Caki2 (cell line): Measurements from ENCODE around the gene KIF25. TPM values are rescaled to one million over a fixed set of nuclear protein-coding genes. Genes with fewer than 3 reads are reported as not detected.

Experiments
- DNase-seq: peaks from one replicate; pipeline ENCODE4 v3.0.0-alpha.2; 2015; ENCODE audit warnings: low read depth
- in situ Hi-C: cut with HindIII; loops from 2 replicates; pipeline ENCODE4 v1.10.0; 2016; ENCODE audit warnings: low sequenced_read_pairs, low pct_unique_long_range_greater_than_20kb, mixed read lengths
- total RNA-seq: library from RNA; depleted of rRNA; stranded (reverse); fragments of >200 nt; shearing (Covaris generic); gene quantifications from 2 replicates; pipeline ENCODE4 v1.2.3, GENCODE V29; 2014; ENCODE audit warnings: low replicate concordance

The KIF25 gene
- total RNA-seq, 1 experiment from 2014 or later: not detected

DNA sequence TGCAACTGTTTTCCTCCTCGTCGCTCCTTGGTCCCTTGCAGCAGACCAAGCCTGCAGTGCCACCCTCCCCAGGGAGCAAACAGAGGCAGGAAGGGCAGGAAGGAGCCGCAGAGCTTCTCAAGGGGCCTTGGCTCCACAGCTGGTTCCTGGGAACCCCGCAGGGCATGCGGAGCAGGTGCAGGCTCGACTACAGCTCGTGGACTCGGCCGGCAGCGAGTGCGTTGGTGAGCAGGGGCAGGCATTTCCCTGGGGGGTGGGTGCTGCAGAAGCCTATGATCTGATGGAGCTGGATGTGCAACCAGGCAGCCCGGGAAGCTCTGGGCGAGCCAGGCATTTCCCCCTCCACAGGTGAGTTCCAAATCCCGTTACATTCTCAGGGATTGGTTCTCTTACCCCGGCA lies 44.5 kb downstream of the KIF25 start:
- in situ Hi-C loops: no loop called here
- no peak for DNase-seq

DNA sequence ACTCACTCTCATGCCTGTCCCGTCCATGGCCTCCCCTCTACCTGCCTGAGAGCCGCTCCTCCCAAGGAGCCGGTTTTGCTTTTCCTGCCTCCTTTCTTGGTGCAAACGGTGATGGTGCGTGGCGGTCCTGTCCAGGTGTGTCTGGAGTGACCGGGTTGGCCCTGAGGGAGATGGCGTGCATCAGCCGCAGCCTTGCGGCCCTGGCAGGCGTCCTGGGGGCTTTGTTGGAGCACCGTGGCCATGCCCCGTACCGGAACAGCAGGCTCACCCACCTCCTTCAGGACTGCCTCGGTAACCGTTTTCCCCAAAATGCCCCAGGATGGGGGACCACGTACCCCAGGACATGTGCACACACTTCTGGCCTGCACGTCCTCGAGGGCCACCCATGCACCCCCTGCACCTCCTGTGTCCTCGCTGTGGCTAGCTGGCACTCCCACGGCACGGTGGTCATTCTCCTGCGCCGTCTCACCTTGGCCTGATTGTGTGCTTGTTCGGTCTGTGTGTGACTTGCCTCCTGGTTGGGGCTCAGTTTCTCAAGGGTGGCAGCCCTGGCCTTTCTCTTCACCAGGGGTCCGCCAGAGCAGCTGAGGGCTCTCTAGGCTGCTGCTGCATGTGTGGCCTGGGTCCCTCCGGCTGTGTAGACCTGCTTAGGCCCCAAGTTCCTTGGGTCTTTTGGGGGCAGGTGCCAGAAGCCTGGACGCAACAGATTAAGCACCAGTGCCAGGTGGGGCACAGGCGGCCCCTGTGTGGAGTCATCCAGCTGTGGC lies 45.1 kb downstream of the KIF25 start:
- in situ Hi-C loops: no loop called here
- no peak for DNase-seq

DNA sequence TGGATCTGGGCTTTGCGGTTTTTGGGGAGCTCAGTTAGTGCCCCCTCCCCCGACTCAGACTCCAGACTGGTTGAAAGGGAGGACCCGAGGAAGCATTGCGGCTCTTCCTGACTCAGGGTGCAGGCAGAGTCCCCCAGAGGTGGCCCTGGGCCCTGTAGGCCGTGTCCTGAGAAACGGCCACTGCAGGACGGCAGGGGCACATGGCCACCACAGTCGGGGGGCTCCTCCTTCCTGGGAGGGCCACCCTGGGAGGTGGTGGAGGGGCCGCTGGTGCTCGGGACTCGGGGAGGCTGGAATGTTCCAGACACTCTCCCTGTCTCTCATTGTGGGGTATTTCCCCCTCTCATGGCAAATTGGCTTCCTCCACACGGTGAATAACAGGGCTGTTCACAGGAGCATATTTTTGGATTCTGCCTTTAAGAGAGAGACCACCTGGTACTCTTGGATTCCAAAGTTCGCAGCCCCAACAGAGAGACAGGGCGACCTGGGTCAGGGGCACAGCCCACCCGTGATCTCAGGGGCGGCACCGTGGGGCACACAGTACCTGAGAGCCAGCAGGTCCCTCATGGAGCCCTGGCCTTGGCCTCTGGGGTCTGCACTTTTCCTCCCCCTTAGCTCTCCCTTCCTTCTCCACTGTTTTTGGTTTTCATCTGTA lies 45.8 kb downstream of the KIF25 start:
- no peak for DNase-seq
- in situ Hi-C loops: no loop called here

DNA sequence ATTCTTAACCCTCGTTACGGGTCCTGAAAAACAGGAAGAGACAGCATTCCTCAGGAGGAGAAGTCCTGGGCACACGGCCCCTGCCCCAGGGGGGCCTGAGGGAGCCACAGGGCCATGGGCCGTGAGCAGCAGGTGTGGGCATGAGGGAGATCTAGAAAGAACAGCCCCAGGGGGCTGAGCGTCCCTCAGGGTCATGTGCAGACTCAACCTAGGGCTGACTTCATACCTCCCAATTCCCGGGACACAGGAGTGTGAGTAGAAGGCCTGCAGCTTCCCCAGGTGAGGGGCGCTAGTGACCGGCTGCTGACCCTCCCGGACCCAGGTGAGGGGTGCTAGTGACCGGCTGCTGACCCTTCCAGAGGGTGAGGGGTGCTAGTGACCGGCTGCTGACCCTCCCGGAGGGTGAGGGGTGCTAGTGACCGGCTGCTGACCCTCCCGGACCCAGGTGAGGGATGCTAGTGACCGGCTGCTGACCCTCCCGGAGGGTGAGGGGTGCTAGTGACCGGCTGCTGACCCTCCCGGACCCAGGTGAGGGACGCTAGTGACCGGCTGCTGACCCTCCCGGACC lies 46.5 kb downstream of the KIF25 start:
- in situ Hi-C loops: no loop called here
- no peak for DNase-seq

DNA sequence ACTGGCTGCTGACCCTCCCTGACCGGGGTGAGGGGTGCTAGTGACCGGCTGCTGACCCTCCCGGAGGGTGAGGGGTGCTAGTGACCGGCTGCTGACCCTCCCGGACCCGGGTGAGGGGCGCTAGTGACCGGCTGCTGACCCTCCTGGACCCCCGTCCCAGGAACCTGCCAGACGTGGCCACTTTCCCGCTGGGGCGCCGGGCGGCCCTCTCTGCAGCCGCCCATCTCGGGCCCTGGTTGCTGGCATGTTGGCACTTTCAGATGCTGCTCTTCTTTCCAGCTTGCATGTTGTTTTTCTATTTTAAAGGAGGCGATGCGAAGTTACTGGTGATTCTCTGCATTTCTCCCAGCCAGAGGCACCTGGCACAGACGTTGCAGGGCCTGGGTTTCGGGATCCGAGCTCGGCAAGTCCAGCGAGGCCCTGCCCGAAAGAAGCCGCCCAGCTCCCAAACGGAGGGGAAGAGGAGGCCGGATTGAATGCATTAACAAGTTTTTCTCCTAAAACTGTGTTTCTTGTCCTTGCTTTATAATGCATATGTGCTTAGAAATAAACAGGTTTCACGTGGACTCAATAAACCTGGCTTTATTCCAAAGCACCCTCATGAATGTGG lies 47.2 kb downstream of the KIF25 start:
- in situ Hi-C loops: no loop called here

DNA sequence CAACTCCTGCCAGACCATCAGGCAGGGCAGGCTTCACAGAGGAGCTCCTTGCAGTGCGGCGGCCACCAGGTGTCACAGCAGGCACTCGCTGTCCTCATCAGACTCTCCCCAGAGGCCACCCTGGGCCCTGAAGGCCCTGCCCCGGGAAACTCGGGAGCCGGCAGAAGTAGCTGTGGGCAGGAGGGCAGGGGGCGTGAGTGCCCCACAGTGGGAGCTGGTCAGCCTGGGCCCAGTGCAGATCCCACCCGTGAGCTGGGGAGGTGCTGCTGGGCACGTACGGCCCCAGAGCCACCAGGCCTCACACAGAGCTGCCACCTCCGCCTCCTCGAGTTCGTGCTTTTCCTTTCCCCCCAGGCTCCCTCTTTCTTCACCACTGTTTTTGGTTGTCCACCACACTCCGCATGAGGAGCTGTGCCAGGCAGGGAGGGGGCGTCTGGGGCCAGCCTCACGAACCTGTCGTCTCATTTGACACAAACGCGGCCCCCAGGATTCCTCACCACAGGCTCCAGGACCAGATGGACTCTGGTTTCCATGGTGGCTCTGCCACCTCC lies 47.7 kb downstream of the KIF25 start:
- in situ Hi-C loops: no loop called here
- no peak for DNase-seq

More for the DNA sequence above, 47.2 kb downstream of the KIF25 start:
- DNase-seq: no peak

DNA sequence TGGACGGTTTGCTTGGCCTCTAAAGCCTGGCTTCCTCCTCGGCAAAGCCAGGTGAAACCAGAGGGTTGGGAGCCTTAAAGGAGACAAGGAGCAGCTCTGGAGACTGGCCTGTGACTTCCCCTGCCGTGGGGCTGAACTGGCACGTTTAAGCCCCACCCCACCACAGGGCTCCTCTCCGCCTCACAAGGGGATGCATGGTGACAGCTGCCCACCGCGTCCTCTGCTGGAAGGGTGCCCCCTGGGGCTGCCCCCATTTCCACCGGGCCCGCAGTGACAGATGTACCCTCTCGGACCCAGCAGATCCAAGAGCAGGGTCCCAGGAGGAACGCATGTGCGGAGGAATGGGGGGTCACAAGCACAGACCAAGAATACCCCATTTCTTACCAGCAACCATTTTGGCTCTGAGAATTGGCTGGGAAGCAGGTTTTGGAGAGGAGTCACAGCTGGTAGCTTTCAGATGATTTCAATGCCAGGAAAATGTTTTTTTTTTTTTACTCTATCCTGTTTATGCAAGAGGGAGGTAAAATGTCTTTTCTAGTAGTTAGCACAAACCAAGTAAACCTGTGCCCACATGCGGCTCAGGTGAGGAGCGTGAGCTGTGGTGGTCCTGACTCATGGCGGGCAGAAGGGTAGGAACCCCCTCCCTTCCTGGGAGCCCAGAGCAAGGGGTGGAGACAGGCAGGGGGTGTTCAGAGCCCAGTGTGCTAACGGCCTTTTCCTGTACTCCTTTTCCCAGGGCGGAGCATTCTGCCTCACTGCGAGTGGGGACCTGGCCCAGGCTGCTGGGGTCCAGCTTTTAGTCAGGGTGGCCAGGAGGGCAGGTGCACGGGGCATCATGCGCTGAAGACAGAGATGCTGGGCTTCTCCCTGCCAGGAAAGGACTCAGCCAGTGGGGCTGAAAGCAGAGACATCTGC lies 48.5 kb downstream of the KIF25 start:
- in situ Hi-C loops: no loop called here
- no peak for DNase-seq

DNA sequence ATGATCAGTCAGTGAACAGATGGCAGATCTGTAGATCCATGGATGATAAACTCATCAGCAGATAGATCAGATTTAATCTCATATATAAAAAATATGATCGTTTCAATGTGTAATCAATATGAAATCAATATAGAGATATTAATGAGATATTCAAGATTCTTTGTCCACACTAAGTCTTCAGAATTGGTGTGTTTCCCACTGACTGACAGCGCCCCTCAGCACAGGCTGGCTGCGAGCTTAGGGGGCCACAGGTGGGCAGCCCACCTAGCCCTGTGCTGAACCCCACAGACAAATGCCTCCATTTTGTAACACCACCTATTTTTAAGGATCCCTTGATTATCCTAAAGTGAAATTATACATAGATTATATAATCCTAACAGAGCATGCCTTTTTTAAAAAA lies 49.2 kb downstream of the KIF25 start:
- in situ Hi-C loops: no loop called here
- DNase-seq: no peak

DNA sequence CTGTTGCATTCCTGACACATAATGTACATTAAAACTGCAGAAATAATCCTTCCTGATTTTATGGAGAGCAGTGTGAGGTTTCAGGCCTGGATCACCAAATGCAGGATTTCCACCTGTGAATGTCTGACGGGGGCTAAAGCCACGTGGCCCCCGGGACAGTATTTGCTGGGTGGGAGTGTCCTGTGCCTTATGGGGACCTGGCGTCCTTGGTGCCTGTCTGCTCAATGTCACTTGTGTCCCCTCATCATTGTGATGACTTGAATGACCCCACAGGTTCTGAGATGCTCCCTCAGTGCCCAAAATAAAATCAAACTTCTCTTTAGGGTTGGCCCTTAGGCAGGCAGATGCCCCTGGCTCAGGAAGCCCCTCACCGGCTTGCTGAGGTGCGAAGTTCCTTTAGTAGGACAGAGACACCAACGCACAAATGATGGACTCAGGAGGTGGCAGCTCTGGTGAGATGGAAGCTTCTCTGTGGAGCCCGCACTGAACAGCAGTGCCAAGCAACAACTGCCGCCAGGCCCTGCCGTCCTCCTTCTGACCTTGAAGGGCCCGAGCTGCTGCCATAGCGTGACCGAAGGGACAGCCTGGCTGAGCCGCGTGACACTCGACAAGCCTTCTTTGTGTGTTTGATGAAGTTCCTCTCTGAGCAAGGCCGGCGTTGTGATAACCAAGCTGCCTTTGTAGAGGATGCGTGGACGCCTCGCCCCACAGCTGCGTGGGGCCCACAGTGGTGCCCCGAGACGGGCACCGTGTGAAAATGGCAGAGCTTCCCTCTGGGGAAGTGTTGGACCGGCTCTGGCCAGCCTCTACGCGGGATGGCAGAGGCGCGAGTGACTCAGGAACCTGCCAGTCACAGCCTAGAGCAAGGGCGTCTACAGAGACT lies 50.6 kb downstream of the KIF25 start:
- in situ Hi-C loops: no loop called here
- DNase-seq: no peak

DNA sequence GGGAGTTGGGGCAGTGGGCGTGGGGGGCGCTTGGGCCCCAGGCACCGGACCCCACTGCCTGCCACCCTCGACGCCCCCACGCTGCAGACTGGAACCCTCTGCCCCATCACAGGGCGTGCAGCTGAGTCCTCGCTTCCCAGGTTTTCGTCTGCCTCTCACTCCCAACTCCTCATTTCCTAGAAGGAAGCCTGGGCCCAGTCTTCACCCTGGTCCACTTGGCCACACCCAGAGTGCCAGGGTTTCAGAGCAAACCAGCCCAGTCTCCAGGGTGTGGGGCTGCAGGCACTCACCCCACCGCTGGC lies 51.2 kb downstream of the KIF25 start:
- in situ Hi-C loops: no loop called here
- DNase-seq: no peak

DNA sequence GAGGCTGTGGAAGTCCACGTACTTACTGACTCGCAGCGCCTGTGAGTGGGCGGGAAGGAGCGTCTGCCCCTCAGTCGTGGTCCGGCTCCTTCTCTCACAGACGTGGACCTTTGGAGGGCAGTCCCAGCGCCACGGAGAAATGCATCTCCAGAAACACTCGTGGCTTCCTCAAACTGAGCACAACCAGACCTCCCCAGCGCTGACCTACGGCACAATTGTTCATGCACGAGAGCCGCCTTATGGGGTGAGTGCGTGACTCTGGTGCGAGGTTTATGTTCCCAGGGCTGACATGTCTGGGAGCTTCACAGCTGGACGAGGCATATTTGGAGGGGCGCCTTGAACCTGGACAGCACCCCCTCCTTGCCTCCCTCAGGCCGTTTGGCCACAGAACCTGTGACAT lies 51.8 kb downstream of the KIF25 start:
- in situ Hi-C loops: no loop called here
- DNase-seq: no peak

DNA sequence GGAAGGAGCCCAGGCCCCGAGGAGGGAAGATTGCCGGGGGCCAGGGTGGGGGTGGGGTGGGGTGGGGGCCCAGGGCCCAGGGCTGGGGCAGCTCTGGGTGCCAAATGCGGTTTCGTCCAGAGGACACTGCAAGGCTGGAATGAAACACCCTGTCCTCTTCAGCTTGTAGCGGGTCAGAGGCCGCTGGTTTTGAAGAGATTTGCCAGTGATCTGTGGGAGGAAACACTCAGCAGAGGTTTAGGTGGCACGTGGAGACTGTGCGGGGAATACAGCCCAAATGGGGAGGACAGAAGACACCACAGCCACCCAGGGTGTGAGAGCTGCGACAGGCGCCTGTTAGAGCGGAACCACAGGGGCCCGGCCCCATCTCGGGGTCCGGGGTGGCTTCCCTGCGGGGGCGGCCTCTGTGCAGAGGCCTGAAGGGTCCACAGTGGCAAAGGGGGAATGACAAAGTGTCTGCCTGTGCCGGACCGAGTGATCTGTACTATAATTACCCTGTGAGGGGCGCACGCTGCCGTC lies 52.3 kb downstream of the KIF25 start:
- no peak for DNase-seq
- in situ Hi-C loops: no loop called here

DNA sequence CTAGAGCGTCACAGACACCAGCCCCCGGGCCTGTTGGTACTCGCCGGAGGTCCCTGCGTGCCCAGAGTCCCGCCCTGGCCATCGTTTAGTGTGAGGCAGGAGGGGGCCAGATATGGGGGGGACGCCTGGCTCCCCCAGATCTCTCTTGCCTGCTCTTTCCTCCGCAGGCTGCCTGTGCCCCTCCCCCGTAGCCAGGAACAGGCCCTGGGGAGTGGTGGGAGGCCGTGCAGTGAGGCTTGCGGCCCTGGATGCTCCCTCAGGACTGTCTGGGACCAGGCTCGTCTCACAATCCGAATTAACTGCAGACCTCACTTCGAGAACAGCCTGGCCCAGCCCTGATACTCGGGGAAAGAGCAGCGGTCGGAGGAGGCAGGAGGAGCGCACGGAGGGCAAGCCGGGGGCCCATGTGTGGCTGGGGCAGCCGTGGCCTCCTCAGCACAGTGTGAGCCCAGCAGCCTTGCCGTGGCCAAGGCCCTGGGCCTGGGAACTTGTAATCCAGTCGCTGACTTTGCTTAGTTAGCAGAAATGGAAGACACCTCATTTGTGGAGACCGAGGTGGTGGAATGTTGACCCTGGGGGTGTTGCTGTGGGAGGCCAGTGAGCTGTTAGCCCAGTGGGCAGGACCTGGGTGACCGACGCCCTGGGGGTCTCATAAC lies 52.9 kb downstream of the KIF25 start:
- in situ Hi-C loops: no loop called here
- DNase-seq: no peak

DNA sequence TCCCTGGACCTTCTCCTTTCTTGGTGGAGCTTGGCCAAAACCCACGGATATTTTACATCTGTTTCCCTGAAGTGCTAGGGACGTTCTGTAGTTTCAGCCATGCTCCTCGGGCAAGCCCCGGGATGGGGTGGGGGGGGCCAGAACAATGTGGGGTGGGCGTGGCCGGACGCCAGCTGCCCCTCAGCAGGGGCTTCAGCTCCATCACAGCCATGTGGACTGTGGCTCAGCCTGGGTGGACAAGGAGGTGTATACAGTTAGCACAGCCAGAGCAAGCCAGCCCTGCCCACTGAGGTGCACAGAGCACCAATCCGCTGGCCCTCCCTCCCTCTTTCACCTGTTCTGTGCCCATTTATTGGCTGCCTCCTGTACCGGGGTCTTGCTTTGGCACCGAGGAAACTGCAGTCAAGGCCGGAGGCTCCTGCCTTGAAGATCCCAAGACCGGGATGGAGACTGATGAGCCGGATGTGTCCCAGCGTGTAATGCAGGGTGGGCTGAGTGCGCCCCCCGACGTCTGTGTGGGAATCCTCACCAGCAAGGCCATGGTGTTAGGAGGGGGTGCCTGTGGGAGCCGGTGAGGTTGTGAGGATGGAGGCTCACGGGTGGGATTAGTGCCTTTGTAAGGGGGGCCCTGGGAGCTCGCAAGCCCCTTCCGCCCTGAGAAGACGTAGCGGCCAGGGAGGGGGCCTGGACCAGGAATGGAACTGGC lies 53.6 kb downstream of the KIF25 start:
- in situ Hi-C loops: no loop called here
- DNase-seq: no peak

DNA sequence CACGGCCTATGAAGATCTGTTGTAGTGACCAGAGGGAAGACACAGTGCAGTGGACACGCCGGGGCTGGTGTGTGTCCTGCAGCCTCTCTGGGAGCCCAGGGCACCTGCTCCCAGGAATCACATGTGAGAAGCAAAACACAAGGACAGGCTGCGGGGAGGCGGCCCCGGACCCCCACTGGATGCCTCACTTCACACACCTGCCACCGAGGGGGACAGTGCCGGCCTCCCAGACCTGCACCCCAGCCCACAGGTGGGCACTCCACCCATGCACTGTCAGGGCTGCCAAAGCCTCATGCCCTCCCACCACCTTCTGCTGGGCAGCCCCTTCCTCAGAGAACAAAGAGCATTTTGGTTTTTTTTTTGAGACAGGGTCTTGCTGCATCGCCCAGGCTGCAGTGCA lies 54.2 kb downstream of the KIF25 start:
- DNase-seq: no peak
- in situ Hi-C loops: no loop called here

DNA sequence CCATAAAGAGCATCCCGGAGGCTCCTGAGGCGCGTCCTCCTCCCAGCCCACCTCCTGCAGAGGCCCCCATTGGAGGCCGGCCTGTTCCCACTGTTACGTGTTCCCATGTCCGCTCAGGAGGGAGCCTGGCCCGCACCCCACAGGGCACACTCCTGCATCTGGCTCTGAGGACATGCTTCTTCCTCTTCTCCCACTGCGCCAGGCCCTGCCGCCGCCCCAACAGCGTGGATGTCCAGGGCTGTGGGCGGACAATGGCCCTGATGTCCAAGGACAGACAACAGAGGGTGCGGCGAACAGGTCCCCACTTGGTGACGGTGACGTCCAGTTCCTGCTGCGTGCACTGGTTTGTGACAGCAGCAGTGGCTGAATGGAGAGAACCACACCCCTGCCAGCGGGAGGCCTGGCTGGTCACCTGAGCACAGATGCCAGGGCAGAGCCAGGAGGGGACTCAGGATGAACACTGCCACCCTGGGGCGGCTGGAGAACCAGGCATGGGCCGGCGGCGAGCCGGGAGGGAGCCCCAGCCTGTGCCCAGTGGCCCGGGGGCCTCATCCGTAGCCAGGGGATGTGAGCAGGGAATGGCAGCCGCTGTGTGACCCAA lies 54.9 kb downstream of the KIF25 start:
- in situ Hi-C loops: no loop called here
- no peak for DNase-seq
